ENCODE data around the gene ODAPH.
"Not testable (repeated sequence)": the region's sequence is repeated elsewhere in the genome, so short reads cannot be mapped to it uniquely, and the experiment has no call there.

ODAPH gene

GRCh38 chr4:75527482-75527881 is 28.4 kb upstream of the ODAPH start:
- Mint-ChIP-seq H3K27me3 (no peaks in the 10 kb centered on the region), H3K4me1 (peaks cover 24% of the 10 kb centered on the region)
- DNase-seq (ENCODE audit: low spot score in 2 of 2), result no peak

DNA sequence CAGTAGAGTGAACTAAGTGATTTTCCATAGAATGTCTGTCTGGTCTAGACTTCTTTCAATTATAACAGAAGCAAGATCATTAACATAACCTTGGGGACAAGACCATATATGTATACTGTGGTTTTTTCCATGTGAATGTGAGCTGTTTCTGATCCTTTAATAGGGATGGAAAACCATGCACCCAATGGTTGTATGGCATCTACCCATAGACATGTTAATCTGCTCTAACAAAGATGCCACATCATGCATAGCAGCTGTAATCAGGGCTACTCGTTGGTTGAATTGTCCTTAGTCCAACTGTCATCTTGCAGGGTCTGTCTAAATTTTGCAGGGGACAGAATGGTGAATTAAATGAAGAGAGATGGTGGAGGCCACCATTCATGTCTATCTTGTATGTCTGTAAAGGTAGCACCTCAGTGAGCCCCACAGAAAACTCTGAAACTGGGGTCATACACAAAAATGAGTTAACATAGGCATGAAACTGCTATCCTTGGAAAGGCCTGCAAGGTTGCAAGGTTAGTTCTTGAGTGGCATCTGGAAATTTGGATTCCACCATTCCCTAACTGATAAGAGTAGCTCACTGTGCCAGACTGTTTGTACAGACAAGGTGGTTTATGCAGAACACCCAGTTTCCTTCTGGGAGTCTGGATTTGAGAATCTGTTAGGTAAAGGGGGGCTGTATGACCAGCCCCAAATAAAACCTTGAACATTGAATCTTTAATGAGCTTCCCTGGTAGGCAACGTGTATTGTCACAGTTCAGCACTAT is 25.1 kb upstream of the ODAPH start:
- H3K9me3 Mint-ChIP-seq, result peaks cover 11% of the 10 kb centered on the region
- H3K36me3 Mint-ChIP-seq (ENCODE audit: insufficient read depth), result peaks cover 41% of the 10 kb centered on the region
- peaks cover 6% of the 10 kb centered on the region for H3K4me1 Mint-ChIP-seq
- H3K4me3 Mint-ChIP-seq, result no peak overlapping the region
- ATAC-seq (replicated peaks; ENCODE audit: extremely low read depth, poor library complexity, severe bottlenecking), result no peak
- H3K27me3 Mint-ChIP-seq, result no peaks in the 10 kb centered on the region
- H3K27ac Mint-ChIP-seq (ENCODE audit: low read depth), result no peak overlapping the region
- no peak for DNase-seq (ENCODE audit: low spot score in 2 of 2)

More at GRCh38 chr4:75527482-75527881, 28.4 kb upstream of the ODAPH start:
- ATAC-seq (replicated peaks; ENCODE audit: extremely low read depth, poor library complexity, severe bottlenecking), result no peak
- peaks cover 6% of the 10 kb centered on the region for H3K9me3 Mint-ChIP-seq
- H3K27ac Mint-ChIP-seq (ENCODE audit: low read depth), result no peak overlapping the region
- H3K36me3 Mint-ChIP-seq (ENCODE audit: insufficient read depth), result peaks cover 62% of the 10 kb centered on the region
- H3K4me3 Mint-ChIP-seq, result no peak overlapping the region

DNA sequence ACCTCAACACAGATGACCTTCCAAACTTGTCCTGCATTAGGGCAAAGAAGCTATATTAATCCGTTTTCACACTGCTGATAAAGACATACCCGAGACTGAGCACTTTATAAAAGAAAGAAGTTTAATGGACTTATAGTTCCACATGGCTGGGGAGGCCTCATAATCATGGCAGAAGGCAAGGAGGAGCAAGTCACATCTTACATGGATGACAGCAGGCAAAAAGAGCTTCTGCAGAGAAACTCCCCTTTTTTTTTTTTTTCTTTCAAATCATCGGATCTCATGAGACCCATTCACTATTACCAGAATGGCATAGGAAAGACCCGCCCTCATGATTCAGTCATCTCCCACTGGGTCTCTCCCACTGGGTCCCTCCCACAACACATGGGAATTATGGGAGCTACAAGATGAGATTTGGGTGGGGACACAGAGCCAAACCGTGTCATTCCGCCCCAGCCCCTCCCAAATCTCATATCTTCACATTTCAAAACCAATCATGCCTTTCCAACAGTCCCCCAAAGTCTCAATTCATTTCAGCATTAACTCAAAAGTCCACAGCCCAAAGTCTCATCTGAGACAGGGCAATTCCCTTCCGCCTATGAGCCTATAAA is 24.2 kb upstream of the ODAPH start:
- not testable (repeated sequence) for H3K27me3 Mint-ChIP-seq; DNase-seq (ENCODE audit: low spot score in 2 of 2); ATAC-seq (replicated peaks; ENCODE audit: extremely low read depth, poor library complexity, severe bottlenecking); H3K27ac Mint-ChIP-seq (ENCODE audit: low read depth); H3K4me3 Mint-ChIP-seq; H3K4me1 Mint-ChIP-seq
- Mint-ChIP-seq H3K9me3 (peaks cover 11% of the 10 kb centered on the region), H3K36me3 (ENCODE audit: insufficient read depth) (peaks cover 32% of the 10 kb centered on the region)

- ATAC-seq (replicated peaks; ENCODE audit: extremely low read depth, poor library complexity, severe bottlenecking); H3K4me3 Mint-ChIP-seq; H3K4me1 Mint-ChIP-seq; H3K27me3 Mint-ChIP-seq; H3K27ac Mint-ChIP-seq (ENCODE audit: low read depth); DNase-seq (ENCODE audit: low spot score in 2 of 2): not testable (repeated sequence)
- H3K9me3 Mint-ChIP-seq, result peaks cover 11% of the 10 kb centered on the region
- H3K36me3 Mint-ChIP-seq (ENCODE audit: insufficient read depth), result peaks cover 19% of the 10 kb centered on the region
Observed at GRCh38 chr4:75533339-75533887, 22.5 kb upstream of the ODAPH start.

DNA sequence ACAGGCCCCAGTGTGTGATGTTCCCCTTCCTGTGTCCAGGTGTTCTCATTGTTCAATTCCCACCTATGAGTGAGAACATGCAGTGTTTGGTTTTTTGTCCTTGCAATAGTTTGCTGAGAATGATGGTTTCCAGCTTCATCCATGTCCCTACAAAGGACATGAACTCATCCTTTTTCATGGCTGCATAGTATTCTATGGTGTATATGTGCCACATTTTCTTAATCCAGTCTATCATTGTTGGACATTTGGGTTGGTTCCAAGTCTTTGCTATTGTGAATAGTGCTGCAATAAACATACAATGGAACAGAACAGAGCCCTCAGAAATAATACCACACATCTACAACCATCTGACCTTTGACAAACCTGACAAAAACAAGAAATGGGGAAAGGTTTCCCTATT is 21.9 kb upstream of the ODAPH start:
- DNase-seq (ENCODE audit: low spot score in 2 of 2); H3K27me3 Mint-ChIP-seq; ATAC-seq (replicated peaks; ENCODE audit: extremely low read depth, poor library complexity, severe bottlenecking); H3K4me1 Mint-ChIP-seq; H3K4me3 Mint-ChIP-seq; H3K27ac Mint-ChIP-seq (ENCODE audit: low read depth): not testable (repeated sequence)
- H3K36me3 Mint-ChIP-seq (ENCODE audit: insufficient read depth), result peaks cover 19% of the 10 kb centered on the region
- H3K9me3 Mint-ChIP-seq, result peaks cover 11% of the 10 kb centered on the region

DNA sequence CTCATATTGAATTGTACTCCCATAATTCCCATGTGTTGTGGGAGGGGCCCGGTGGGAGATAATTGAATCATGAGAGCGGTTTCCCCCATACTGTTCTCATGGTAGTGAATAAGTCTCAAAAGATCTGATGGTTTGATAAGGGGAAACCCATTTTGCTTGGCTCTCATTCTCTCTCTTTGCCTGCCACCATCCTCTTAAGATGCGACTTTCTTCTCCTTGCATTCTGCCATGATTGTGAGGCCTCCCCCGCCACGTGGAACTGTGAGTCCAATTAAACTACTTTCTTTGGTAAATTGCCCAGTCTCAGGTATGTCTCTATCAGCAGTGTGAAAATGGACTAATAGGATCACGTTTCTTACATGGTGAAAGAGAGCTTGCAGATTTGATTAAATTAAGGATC is 18.6 kb upstream of the ODAPH start:
- ATAC-seq (replicated peaks; ENCODE audit: extremely low read depth, poor library complexity, severe bottlenecking), result not testable (repeated sequence)

DNA sequence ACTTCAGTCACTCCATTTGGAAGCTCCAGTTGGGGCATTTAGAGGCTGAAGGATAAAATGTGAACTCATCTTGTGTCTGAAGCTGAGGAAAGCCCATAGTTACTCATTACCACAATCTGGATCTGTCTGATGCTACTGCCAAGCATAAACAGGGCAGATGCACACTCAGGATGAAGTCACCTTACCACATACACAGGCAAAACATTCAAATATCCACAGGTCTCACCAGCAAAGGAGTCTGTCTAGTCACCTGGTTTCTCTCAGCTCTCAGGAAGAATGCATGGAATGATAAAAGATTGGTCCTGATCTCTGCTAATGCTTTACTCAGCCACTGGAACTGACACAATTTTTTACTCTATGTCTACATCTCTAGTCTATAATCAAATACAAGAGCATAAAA is 13.0 kb upstream of the ODAPH start:
- no peaks in the 10 kb centered on the region for H3K4me1 Mint-ChIP-seq
- H3K27me3 Mint-ChIP-seq, result no peaks in the 10 kb centered on the region
- no peak overlapping the region for H3K4me3 Mint-ChIP-seq
- H3K36me3 Mint-ChIP-seq (ENCODE audit: insufficient read depth), result no peaks in the 10 kb centered on the region
- DNase-seq (ENCODE audit: low spot score in 2 of 2), result no peak
- ATAC-seq (replicated peaks; ENCODE audit: extremely low read depth, poor library complexity, severe bottlenecking), result no peak
- no peak overlapping the region for H3K27ac Mint-ChIP-seq (ENCODE audit: low read depth)
- H3K9me3 Mint-ChIP-seq, result no peaks in the 10 kb centered on the region

More for the DNA sequence above, 18.6 kb upstream of the ODAPH start:
- not testable (repeated sequence) for H3K9me3 Mint-ChIP-seq; H3K27me3 Mint-ChIP-seq; DNase-seq (ENCODE audit: low spot score in 2 of 2); H3K36me3 Mint-ChIP-seq (ENCODE audit: insufficient read depth); H3K4me3 Mint-ChIP-seq; H3K27ac Mint-ChIP-seq (ENCODE audit: low read depth); H3K4me1 Mint-ChIP-seq

DNA sequence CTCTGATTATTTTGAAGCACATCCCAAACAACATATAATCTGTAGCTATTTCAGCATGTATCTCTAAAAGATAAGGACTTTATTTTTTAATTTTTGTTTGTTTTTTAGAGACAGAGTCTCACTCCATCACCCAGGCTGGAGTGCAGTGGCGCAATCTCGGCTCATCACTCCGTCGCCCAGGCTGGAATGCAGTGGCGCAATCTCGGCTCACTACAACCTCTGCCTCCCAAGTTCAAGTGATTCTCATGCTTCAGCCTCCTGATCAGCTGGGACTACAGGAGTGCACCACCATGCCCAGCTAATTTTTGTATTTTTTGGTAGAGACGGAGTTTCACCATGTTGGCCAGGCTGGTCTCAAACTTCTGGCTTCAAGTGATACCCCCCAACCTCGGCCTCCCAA is 11.6 kb upstream of the ODAPH start:
- H3K9me3 Mint-ChIP-seq; H3K4me3 Mint-ChIP-seq; H3K27ac Mint-ChIP-seq (ENCODE audit: low read depth): not testable (repeated sequence)

GRCh38 chr4:75544870-75545269 is 11.0 kb upstream of the ODAPH start:
- ATAC-seq (replicated peaks; ENCODE audit: extremely low read depth, poor library complexity, severe bottlenecking) (no peak), DNase-seq (ENCODE audit: low spot score in 2 of 2) (no peak)
- Mint-ChIP-seq H3K27me3 (no peaks in the 10 kb centered on the region), H3K4me1 (no peaks in the 10 kb centered on the region), H3K36me3 (ENCODE audit: insufficient read depth) (no peaks in the 10 kb centered on the region), H3K9me3 (no peaks in the 10 kb centered on the region), H3K27ac (ENCODE audit: low read depth) (no peak overlapping the region), H3K4me3 (no peak overlapping the region)

More for the DNA sequence above, 11.6 kb upstream of the ODAPH start:
- H3K27me3 Mint-ChIP-seq; H3K4me1 Mint-ChIP-seq; H3K36me3 Mint-ChIP-seq (ENCODE audit: insufficient read depth); DNase-seq (ENCODE audit: low spot score in 2 of 2); ATAC-seq (replicated peaks; ENCODE audit: extremely low read depth, poor library complexity, severe bottlenecking): not testable (repeated sequence)

DNA sequence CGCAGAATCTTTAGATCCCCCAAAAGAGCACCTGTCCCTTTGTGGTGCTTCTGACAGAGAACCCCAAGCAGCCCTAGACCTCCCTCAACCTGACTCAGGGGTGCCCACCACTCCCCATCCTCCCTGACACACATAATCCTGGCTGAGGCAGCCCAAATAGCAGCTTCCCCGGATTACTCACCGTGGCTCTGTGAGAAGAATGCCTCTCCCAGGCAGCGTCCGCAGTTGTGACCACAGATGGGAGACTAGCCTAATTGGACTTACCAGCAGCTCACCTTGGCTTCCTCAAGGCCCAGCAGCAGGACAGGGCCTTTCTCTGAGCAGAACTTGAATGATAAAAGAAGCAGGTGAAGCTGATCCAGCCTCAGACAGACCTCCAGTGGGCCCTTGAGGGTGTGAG is 10.3 kb upstream of the ODAPH start:
- Mint-ChIP-seq H3K4me3 (no peak overlapping the region), H3K36me3 (ENCODE audit: insufficient read depth) (no peaks in the 10 kb centered on the region), H3K27me3 (no peaks in the 10 kb centered on the region), H3K9me3 (no peaks in the 10 kb centered on the region), H3K4me1 (no peaks in the 10 kb centered on the region), H3K27ac (ENCODE audit: low read depth) (no peak overlapping the region)
- DNase-seq (ENCODE audit: low spot score in 2 of 2), result no peak
- ATAC-seq (replicated peaks; ENCODE audit: extremely low read depth, poor library complexity, severe bottlenecking), result no peak

DNA sequence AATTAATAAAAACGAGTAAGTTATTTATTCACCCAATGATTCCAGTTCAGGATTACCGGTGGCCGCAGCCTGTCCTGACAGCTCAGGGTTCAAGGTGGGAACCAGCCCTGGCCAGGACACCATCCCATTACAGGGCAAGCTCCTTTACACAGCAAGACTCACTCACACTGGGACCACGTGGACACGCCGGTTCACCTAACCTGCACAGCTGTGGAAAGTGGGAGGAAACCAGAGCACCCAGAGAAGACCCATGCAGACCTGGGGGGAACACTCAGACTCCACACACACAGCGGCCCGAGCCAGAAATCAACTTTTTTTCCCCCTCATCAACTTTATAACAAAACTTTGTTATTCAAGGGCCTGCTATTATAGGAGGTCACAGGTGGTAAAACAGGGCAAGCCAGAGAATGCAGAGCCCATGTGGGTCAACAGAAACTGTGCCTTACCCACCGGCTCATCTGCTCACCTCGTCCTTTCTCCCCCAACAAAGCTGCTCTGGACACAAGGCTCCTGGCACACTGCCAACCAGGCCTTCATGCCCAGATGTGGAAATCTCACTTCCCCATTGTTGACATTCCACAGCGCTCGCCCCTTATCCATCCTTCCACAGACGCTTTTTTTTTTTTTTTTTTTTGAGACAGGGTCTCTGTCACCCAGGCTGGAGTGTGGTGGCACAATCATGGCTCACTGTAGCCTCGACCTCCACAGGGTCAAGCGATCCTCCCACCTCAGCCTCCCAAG is 8.0 kb upstream of the ODAPH start:
- H3K27me3 Mint-ChIP-seq, result no peaks in the 10 kb centered on the region
- H3K4me1 Mint-ChIP-seq, result no peaks in the 10 kb centered on the region
- DNase-seq (ENCODE audit: low spot score in 2 of 2) (no peak), ATAC-seq (replicated peaks; ENCODE audit: extremely low read depth, poor library complexity, severe bottlenecking) (no peak)
- H3K4me3 Mint-ChIP-seq, result no peak overlapping the region
- H3K9me3 Mint-ChIP-seq, result no peaks in the 10 kb centered on the region
- no peak overlapping the region for H3K27ac Mint-ChIP-seq (ENCODE audit: low read depth)
- H3K36me3 Mint-ChIP-seq (ENCODE audit: insufficient read depth), result no peaks in the 10 kb centered on the region

DNA sequence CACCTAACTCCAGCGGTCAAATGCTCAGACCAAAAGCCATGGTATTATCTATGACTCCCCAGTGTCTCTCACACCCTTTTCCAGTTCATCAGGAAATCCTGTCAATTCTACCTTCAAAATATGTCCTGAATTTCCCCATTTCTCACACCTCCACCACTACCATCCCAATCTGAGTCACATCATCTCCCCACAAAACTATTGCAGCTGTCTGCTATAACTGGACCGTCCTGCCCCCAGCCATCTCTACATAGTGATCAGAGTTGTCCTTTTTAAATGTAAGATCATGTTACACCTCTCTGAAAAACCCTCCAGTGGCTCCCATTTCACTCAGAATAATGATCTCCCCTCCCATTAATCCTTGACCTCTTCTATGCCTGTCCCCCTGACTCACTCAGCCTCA is 6.8 kb upstream of the ODAPH start:
- H3K4me3 Mint-ChIP-seq, result no peak overlapping the region
- H3K9me3 Mint-ChIP-seq, result no peaks in the 10 kb centered on the region
- H3K27me3 Mint-ChIP-seq, result no peaks in the 10 kb centered on the region
- DNase-seq (ENCODE audit: low spot score in 2 of 2) (no peak), ATAC-seq (replicated peaks; ENCODE audit: extremely low read depth, poor library complexity, severe bottlenecking) (no peak)
- H3K36me3 Mint-ChIP-seq (ENCODE audit: insufficient read depth), result no peaks in the 10 kb centered on the region
- H3K4me1 Mint-ChIP-seq, result no peaks in the 10 kb centered on the region
- no peak overlapping the region for H3K27ac Mint-ChIP-seq (ENCODE audit: low read depth)

Data from central memory CD8-positive, alpha-beta T cell (primary cell).